ENCODE data around the gene NUP88. TPM values are rescaled to one million over a fixed set of nuclear protein-coding genes. Genes with fewer than 3 reads are reported as not detected.

The NUP88 gene
- total and polyA plus RNA-seq, 4 donors: 39.6 to 124 (median 57.4) TPM

GRCh38 chr17:5439446-5439764 lies 19.9 kb upstream of the NUP88 start:
- Histone ChIP-seq H3K9me3 (ENCODE audit: control insufficient read depth in 4 of 4, low read length in 3 of 4) (no peaks in the 10 kb centered on the region), H3K9ac (ENCODE audit: low read depth in 1 of 2, low read length in 2 of 2) (peak overlapping the region; percentile 1 to 72), H3K36me3 (ENCODE audit: control insufficient read depth in 4 of 4, insufficient read depth in 3 of 4, low read depth in 1 of 4, low read length in 3 of 4) (peaks cover 3 to 31% (median 25%) of the 10 kb centered on the region in 4 donors), H3K27ac (ENCODE audit: low read depth in 1 of 2, low read length in 2 of 2) (peak overlapping the region in 1 of 2 donors; percentile 78), H3K27me3 (ENCODE audit: control insufficient read depth in 4 of 4, insufficient read depth in 4 of 4, low read length in 3 of 4) (no peaks in the 10 kb centered on the region), H3K4me1 (ENCODE audit: control insufficient read depth in 4 of 4, insufficient read depth in 4 of 4, low read length in 3 of 4) (peaks cover 0 to 15% (median 11%) of the 10 kb centered on the region in 4 donors), H3K4me3 (ENCODE audit: low read depth in 1 of 3, low read length in 3 of 3) (no peak overlapping the region)
- TF ChIP-seq NR2F2 (IDR thresholded peaks at IDR 0.05) (peak; percentile 6), HNF4G (IDR thresholded peaks at IDR 0.05) (no peak), REST (IDR thresholded peaks at IDR 0.05) (no peak), FOXA1 (IDR thresholded peaks at IDR 0.05) (no peak)
- 19% methylated on average over 1 of the region's 1 CpG for WGBS
- DNase-seq (ENCODE audit: low spot score): no peak

GRCh38 chr17:5438716-5439445 lies 19.4 kb upstream of the NUP88 start, which contains the start of gene C1QBP:
TSS of gene C1QBP (minus strand) at chr17:5439155. CDS start at chr17:5439073, 82 bp downstream.
- Histone ChIP-seq H3K4me1 (ENCODE audit: control insufficient read depth in 4 of 4, insufficient read depth in 4 of 4, low read length in 3 of 4) (peaks cover 0 to 15% (median 11%) of the 10 kb centered on the region in 4 donors), H3K9ac (ENCODE audit: low read depth in 1 of 2, low read length in 2 of 2) (peak within 1 kb of the TSS; percentile 55 to 97), H3K4me3 (ENCODE audit: low read depth in 1 of 3, low read length in 3 of 3) (peak within 1 kb of the TSS; percentile 88 to 92 (median 91)), H3K36me3 (ENCODE audit: control insufficient read depth in 4 of 4, insufficient read depth in 3 of 4, low read depth in 1 of 4, low read length in 3 of 4) (peaks cover 1 to 29% (median 25%) of the 10 kb centered on the region in 4 donors), H3K27me3 (ENCODE audit: control insufficient read depth in 4 of 4, insufficient read depth in 4 of 4, low read length in 3 of 4) (no peaks in the 10 kb centered on the region), H3K27ac (ENCODE audit: low read depth in 1 of 2, low read length in 2 of 2) (peak within 1 kb of the TSS; percentile 55 to 78), H3K9me3 (ENCODE audit: control insufficient read depth in 4 of 4, low read length in 3 of 4) (no peaks in the 10 kb centered on the region)
- TF ChIP-seq EGR1 (IDR thresholded peaks at IDR 0.05; ENCODE audit: low read depth in 2 of 2) (no peak), GABPA (IDR thresholded peaks at IDR 0.05 in 1 of 2, conservative IDR thresholded peaks at IDR 0.05 in 1 of 2) (peak; percentile 55 to 90), NR2F2 (IDR thresholded peaks at IDR 0.05) (no peak), FOXA1 (IDR thresholded peaks at IDR 0.05) (peak; percentile 61), SP1 (IDR thresholded peaks at IDR 0.05) (peak; percentile 46), TAF1 (conservative IDR thresholded peaks at IDR 0.05) (no peak), YY1 (IDR thresholded peaks at IDR 0.05) (no peak), ATF3 (IDR thresholded peaks at IDR 0.05) (no peak), REST (IDR thresholded peaks at IDR 0.05) (peak; percentile 37), CTCF (IDR thresholded peaks at IDR 0.05; ENCODE audit: low read depth, low read length, missing input control) (peak; percentile 99), JUND (IDR thresholded peaks at IDR 0.05) (no peak), RXRA (IDR thresholded peaks at IDR 0.05) (peak in 1 of 2 donors; percentile 42), RAD21 (IDR thresholded peaks at IDR 0.05) (peak; percentile 93 to 94), HNF4G (IDR thresholded peaks at IDR 0.05) (no peak), HNF4A (conservative IDR thresholded peaks at IDR 0.05) (peak in 1 of 2 donors; percentile 11), FOXA2 (IDR thresholded peaks at IDR 0.05) (no peak)
- TF ChIP-seq, protein P1, sequence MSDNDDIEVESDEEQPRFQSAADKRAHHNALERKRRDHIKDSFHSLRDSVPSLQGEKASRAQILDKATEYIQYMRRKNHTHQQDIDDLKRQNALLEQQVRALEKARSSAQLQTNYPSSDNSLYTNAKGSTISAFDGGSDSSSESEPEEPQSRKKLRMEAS (IDR thresholded peaks at IDR 0.05): no peak
- TF ChIP-seq, protein P2, sequence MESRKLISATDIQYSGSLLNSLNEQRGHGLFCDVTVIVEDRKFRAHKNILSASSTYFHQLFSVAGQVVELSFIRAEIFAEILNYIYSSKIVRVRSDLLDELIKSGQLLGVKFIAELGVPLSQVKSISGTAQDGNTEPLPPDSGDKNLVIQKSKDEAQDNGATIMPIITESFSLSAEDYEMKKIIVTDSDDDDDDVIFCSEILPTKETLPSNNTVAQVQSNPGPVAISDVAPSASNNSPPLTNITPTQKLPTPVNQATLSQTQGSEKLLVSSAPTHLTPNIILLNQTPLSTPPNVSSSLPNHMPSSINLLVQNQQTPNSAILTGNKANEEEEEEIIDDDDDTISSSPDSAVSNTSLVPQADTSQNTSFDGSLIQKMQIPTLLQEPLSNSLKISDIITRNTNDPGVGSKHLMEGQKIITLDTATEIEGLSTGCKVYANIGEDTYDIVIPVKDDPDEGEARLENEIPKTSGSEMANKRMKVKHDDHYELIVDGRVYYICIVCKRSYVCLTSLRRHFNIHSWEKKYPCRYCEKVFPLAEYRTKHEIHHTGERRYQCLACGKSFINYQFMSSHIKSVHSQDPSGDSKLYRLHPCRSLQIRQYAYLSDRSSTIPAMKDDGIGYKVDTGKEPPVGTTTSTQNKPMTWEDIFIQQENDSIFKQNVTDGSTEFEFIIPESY (IDR thresholded peaks at IDR 0.05): no peak
- WGBS: under 1% methylated on average over 75 of the region's 75 CpGs
- peak; percentile 98 for DNase-seq (ENCODE audit: low spot score)

Data from liver (tissue), 9 donors.